ENCODE results near the gene OSBPL10. TPM values are rescaled to one million over a fixed set of nuclear protein-coding genes. Genes with fewer than 3 reads are reported as not detected.

OSBPL10 gene
- total and polyA plus RNA-seq, 7 donors = 2.3 to 77.7 (median 8.5) TPM

- Histone ChIP-seq H3K36me3 (peaks cover 0 to 26% (median 6%) of the 10 kb centered on the region in 4 donors), H3K9me3 (no peaks in the 10 kb centered on the region), H3K4me1 (peaks cover 0 to 20% (median 6%) of the 10 kb centered on the region in 4 donors), H3K4me3 (no peak overlapping the region), H3K27ac (peak overlapping the region in 1 of 4 donors; percentile 13), H3K27me3 (no peaks in the 10 kb centered on the region)
- no peak for TF ChIP-seq POLR2AphosphoS5 (IDR thresholded peaks at IDR 0.05)
- TF ChIP-seq CTCF (IDR thresholded peaks at IDR 0.05) = no peak
- no peak for TF ChIP-seq EP300 (IDR thresholded peaks at IDR 0.05)
- no peak for TF ChIP-seq POLR2A (IDR thresholded peaks at IDR 0.05)
- intact Hi-C loops (cut with DNase I) = no loop called here
- no peak for DNase-seq
- WGBS, 2 donors = 15 to 29% methylated on average over 2 of the region's 2 CpGs
Observed at GRCh38 chr3:31636694-31637442, 344.2 kb downstream of the OSBPL10 start.

- H3K4me3 ChIP-seq = no peak overlapping the region
- no peak for DNase-seq
- peaks cover 0 to 20% (median 6%) of the 10 kb centered on the region in 4 donors for H3K4me1 ChIP-seq
- 80 to 81% methylated on average over 4 of the region's 4 CpGs for WGBS, 2 donors
- H3K36me3 ChIP-seq = peaks cover 0 to 34% (median 6%) of the 10 kb centered on the region in 4 donors
- TF ChIP-seq EP300 (IDR thresholded peaks at IDR 0.05) (no peak), POLR2A (IDR thresholded peaks at IDR 0.05) (no peak), CTCF (IDR thresholded peaks at IDR 0.05) (no peak), POLR2AphosphoS5 (IDR thresholded peaks at IDR 0.05) (no peak)
- H3K27me3 ChIP-seq = no peaks in the 10 kb centered on the region
- peak overlapping the region in 1 of 4 donors; percentile 29 for H3K27ac ChIP-seq
- intact Hi-C loops (cut with DNase I) = no loop called here
- no peaks in the 10 kb centered on the region for H3K9me3 ChIP-seq
Observed at GRCh38 chr3:31636049-31636448, 345.0 kb downstream of the OSBPL10 start.

DNA sequence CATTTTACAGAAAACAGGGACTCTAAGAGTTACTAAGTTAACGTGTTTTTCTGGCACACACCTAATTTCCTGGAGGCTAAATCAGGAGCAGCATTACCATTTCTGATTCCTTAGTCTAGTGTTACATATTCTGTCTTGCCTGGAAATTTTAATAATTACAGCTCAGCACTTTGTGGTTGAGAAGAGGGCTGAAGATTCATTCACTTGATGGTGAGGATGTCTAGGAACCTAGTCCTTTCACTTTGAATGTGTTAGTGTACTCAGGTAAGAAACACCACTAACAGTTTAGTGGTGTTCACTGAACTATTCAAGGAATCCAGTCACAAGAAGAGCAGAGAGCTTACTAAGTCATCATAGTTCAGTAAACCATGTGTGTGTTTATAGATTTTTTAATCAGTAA is 345.5 kb downstream of the OSBPL10 start:
- Histone ChIP-seq H3K9me3 (no peaks in the 10 kb centered on the region), H3K4me1 (peaks cover 0 to 20% (median 6%) of the 10 kb centered on the region in 4 donors), H3K27me3 (no peaks in the 10 kb centered on the region), H3K4me3 (no peak overlapping the region), H3K27ac (peak overlapping the region in 1 of 4 donors; percentile 29), H3K36me3 (peaks cover 0 to 39% (median 6%) of the 10 kb centered on the region in 4 donors)
- TF ChIP-seq EP300 (IDR thresholded peaks at IDR 0.05) (no peak), POLR2A (IDR thresholded peaks at IDR 0.05) (no peak), POLR2AphosphoS5 (IDR thresholded peaks at IDR 0.05) (no peak), CTCF (IDR thresholded peaks at IDR 0.05) (no peak)
- no peak for DNase-seq
- intact Hi-C loops (cut with DNase I) = no loop called here
- WGBS, 2 donors = 55 to 66% methylated on average over 1 of the region's 1 CpG

- H3K9me3 ChIP-seq = no peaks in the 10 kb centered on the region
- 87 to 96% methylated on average over 2 of the region's 2 CpGs for WGBS, 2 donors
- H3K27me3 ChIP-seq = no peaks in the 10 kb centered on the region
- no peak overlapping the region for H3K27ac ChIP-seq
- H3K4me3 ChIP-seq = no peak overlapping the region
- TF ChIP-seq CTCF (IDR thresholded peaks at IDR 0.05) (no peak), POLR2AphosphoS5 (IDR thresholded peaks at IDR 0.05) (no peak), POLR2A (IDR thresholded peaks at IDR 0.05) (no peak), EP300 (IDR thresholded peaks at IDR 0.05) (no peak)
- peaks cover 0 to 20% (median 6%) of the 10 kb centered on the region in 4 donors for H3K4me1 ChIP-seq
- intact Hi-C loops (cut with DNase I) = no loop called here
- H3K36me3 ChIP-seq = peaks cover 0 to 47% (median 6%) of the 10 kb centered on the region in 4 donors
- no peak for DNase-seq
Observed at GRCh38 chr3:31634476-31634875, 346.6 kb downstream of the OSBPL10 start.
